Liver (tissue), 9 donors: Measurements from ENCODE around the gene CDK9. TPM values are rescaled to one million over a fixed set of nuclear protein-coding genes. Genes with fewer than 3 reads are reported as not detected.
A peak's percentile ranks its signal among the peaks of the same experiment; 100 is the strongest.

ENCODE experiments used
- DNase-seq: peaks from one replicate; pipeline ENCODE4 v3.0.0-alpha.2; 2017; ENCODE audit warnings: low spot score
- H3K27ac ChIP-seq, 2 donors: one replicate each; pipeline ENCODE4 v1.7.0; 2013; ENCODE audit warnings: inconsistent platforms in 2 of 2, low read length in 2 of 2, control low read depth in 1 of 2, low read depth in 1 of 2, mild to moderate bottlenecking in 1 of 2
- H3K27me3 ChIP-seq, 4 donors: one replicate each; pipeline versions ENCODE4 v1.6.1 to v1.7.0; 2013; ENCODE audit warnings: low read length in 3 of 4, inconsistent platforms in 1 of 4, mild to moderate bottlenecking in 1 of 4, moderate library complexity in 1 of 4; ENCODE audit not compliant: control insufficient read depth in 4 of 4, insufficient read depth in 4 of 4
- H3K36me3 ChIP-seq, 4 donors: one replicate each; pipeline versions ENCODE4 v1.6.1 to v1.7.0; 2013; ENCODE audit warnings: low read length in 3 of 4, mild to moderate bottlenecking in 3 of 4, low read depth in 1 of 4, moderate library complexity in 1 of 4; ENCODE audit not compliant: control insufficient read depth in 4 of 4, insufficient read depth in 3 of 4
- H3K4me1 ChIP-seq, 4 donors: one replicate each; pipeline versions ENCODE4 v1.6.1 to v1.7.0; 2013; ENCODE audit warnings: low read length in 3 of 4, mild to moderate bottlenecking in 3 of 4, moderate library complexity in 1 of 4; ENCODE audit not compliant: control insufficient read depth in 4 of 4, insufficient read depth in 4 of 4
- H3K4me3 ChIP-seq, 3 donors: one replicate each; pipeline versions ENCODE4 v1.6.1 to v1.7.0; 2013; ENCODE audit warnings: low read length in 3 of 3, control low read depth in 1 of 3, low read depth in 1 of 3, mild to moderate bottlenecking in 1 of 3
- H3K9ac ChIP-seq, 2 donors: one replicate each; pipeline ENCODE4 v1.7.0; 2013; ENCODE audit warnings: low read length in 2 of 2, mild to moderate bottlenecking in 2 of 2, moderate library complexity in 2 of 2, control low read depth in 1 of 2, low read depth in 1 of 2
- H3K9me3 ChIP-seq, 4 donors: one replicate each; pipeline versions ENCODE4 v1.6.1 to v1.7.0; 2013; ENCODE audit warnings: low read length in 3 of 4; ENCODE audit not compliant: control insufficient read depth in 4 of 4
- ATF3 ChIP-seq: IDR thresholded peaks from 2 replicates; pipeline ENCODE4 v1.6.1; 2016; ENCODE audit warnings: antibody characterized with exemption
- CTCF ChIP-seq: fragments of 150-350 bp; IDR thresholded peaks from 2 replicates; pipeline ENCODE4 v1.5.1; 2017; ENCODE audit warnings: improper control_type of control experiment, low read depth, low read length; ENCODE audit not compliant: missing input control
- EGR1 ChIP-seq, 2 donors: IDR thresholded peaks; 2 replicates each; pipeline ENCODE4 v1.6.1; 2016 to 2018; ENCODE audit warnings: antibody characterized with exemption in 2 of 2, low read depth in 2 of 2
- FOXA1 ChIP-seq: IDR thresholded peaks from 2 replicates; pipeline ENCODE4 v1.6.1; 2016; ENCODE audit warnings: antibody characterized with exemption
- FOXA2 ChIP-seq: IDR thresholded peaks from 2 replicates; pipeline ENCODE4 v1.6.1; 2016; ENCODE audit warnings: antibody characterized with exemption
- GABPA ChIP-seq, 2 donors: IDR thresholded peaks in 1 of 2; conservative IDR thresholded peaks in 1 of 2; 2 replicates each; pipeline ENCODE4 v1.6.1; 2016; ENCODE audit warnings: antibody characterized with exemption in 2 of 2, mild to moderate bottlenecking in 1 of 2, moderate library complexity in 1 of 2
- HNF4A ChIP-seq, 2 donors: conservative IDR thresholded peaks; 2 replicates each; pipeline ENCODE4 v1.6.1; 2016; ENCODE audit warnings: antibody characterized with exemption in 2 of 2, mild to moderate bottlenecking in 2 of 2
- HNF4G ChIP-seq: IDR thresholded peaks from 2 replicates; pipeline ENCODE4 v1.6.1; 2016; ENCODE audit warnings: antibody characterized with exemption
- JUND ChIP-seq, 2 donors: IDR thresholded peaks; 2 replicates each; pipeline ENCODE4 v1.6.1; 2016; ENCODE audit warnings: antibody characterized with exemption in 2 of 2
- MAX ChIP-seq: IDR thresholded peaks from 2 replicates; pipeline ENCODE4 v1.6.1; 2016; ENCODE audit warnings: antibody characterized with exemption
- NR2F2 ChIP-seq: IDR thresholded peaks from 2 replicates; pipeline ENCODE4 v1.6.1; 2016; ENCODE audit warnings: antibody characterized with exemption
- RAD21 ChIP-seq, 2 donors: IDR thresholded peaks; 2 replicates each; pipeline ENCODE4 v1.6.1; 2016; ENCODE audit warnings: antibody characterized with exemption in 2 of 2, mild to moderate bottlenecking in 2 of 2
- REST ChIP-seq: IDR thresholded peaks from 2 replicates; pipeline ENCODE4 v1.6.1; 2016; ENCODE audit warnings: antibody characterized with exemption, mild to moderate bottlenecking
- RXRA ChIP-seq, 2 donors: IDR thresholded peaks; 2 replicates each; pipeline ENCODE4 v1.6.1; 2017 to 2018; ENCODE audit warnings: antibody characterized with exemption in 2 of 2, mild to moderate bottlenecking in 1 of 2
- SP1 ChIP-seq: IDR thresholded peaks from 2 replicates; pipeline ENCODE4 v1.6.1; 2018; ENCODE audit warnings: antibody characterized with exemption, mild to moderate bottlenecking
- TAF1 ChIP-seq: conservative IDR thresholded peaks from 2 replicates; pipeline ENCODE4 v1.6.1; 2016; ENCODE audit warnings: antibody characterized with exemption, mild to moderate bottlenecking
- YY1 ChIP-seq: IDR thresholded peaks from 2 replicates; pipeline ENCODE4 v1.6.1; 2016; ENCODE audit warnings: antibody characterized with exemption, mild to moderate bottlenecking
- ZBTB33 ChIP-seq: IDR thresholded peaks from 2 replicates; pipeline ENCODE4 v1.6.1; 2016; ENCODE audit warnings: antibody characterized with exemption
- WGBS: extraction: QIAGEN DNeasy Blood & Tissue Kit; methylation state at CpG from one replicate; pipeline ENCODE4 v1.1.7; 2013; 5-methylcytosine and 5-hydroxymethylcytosine counted together
- polyA plus RNA-seq, 2 donors: library from polyadenylated mRNA; stranded (reverse) in 1 of 2; unstranded in 1 of 2; fragments of 200-250 nt in 1 of 2; fragments of >200 nt in 1 of 2; fragmentation: Nextera tagmentation in 1 of 2; extraction: Ambion mirVana in 1 of 2; gene quantifications; one replicate each; pipeline versions ENCODE4 v1.2.1 to v1.2.3, GENCODE V29; 2013 to 2015
- total RNA-seq, 2 donors: library from RNA; depleted of rRNA; stranded (reverse); fragments of >200 nt; gene quantifications; one replicate each; pipeline ENCODE4 v1.2.3, GENCODE V29; 2014
- donor health status: healthy.
- donor health status: healthy.
- donor health status: healthy.
- donor health status: healthy.
- donor health status: healthy.

Gene CDK9
- total and polyA plus RNA-seq, 4 donors: 31.8 to 41.4 (median 36.8) TPM

- H3K9me3 ChIP-seq: no peaks in the 10 kb centered on the region
- peaks cover 3 to 14% (median 9%) of the 10 kb centered on the region in 4 donors for H3K4me1 ChIP-seq
- WGBS: 90% methylated on average over 4 of the region's 4 CpGs
- no peak for DNase-seq
- H3K36me3 ChIP-seq: peaks cover 0 to 20% (median 4%) of the 10 kb centered on the region in 4 donors
- TF ChIP-seq YY1 (no peak), FOXA2 (no peak), GABPA (IDR thresholded peaks at IDR 0.05 in 1 of 2, conservative IDR thresholded peaks at IDR 0.05 in 1 of 2) (no peak), CTCF (no peak), HNF4A (conservative IDR thresholded peaks at IDR 0.05) (no peak), SP1 (no peak)
- H3K9ac ChIP-seq: no peak overlapping the region
- no peaks in the 10 kb centered on the region for H3K27me3 ChIP-seq
- H3K27ac ChIP-seq: no peak overlapping the region
- no peak overlapping the region for H3K4me3 ChIP-seq
Observed at GRCh38 chr9:127822108-127822507, 36.3 kb downstream of the CDK9 start.

- Histone ChIP-seq H3K9me3 (no peaks in the 10 kb centered on the region), H3K4me1 (peaks cover 8 to 21% (median 14%) of the 10 kb centered on the region in 4 donors), H3K4me3 (no peak overlapping the region), H3K36me3 (peaks cover 0 to 4% (median under 1%) of the 10 kb centered on the region in 4 donors), H3K27ac (no peak overlapping the region), H3K27me3 (no peaks in the 10 kb centered on the region), H3K9ac (no peak overlapping the region)
- 36% methylated on average over 42 of the region's 42 CpGs for WGBS
- TF ChIP-seq CTCF (peak; percentile 36), HNF4A (conservative IDR thresholded peaks at IDR 0.05) (peak; percentile 17 to 21), SP1 (no peak), RXRA (IDR thresholded peaks at IDR 0.05) (peak; percentile 69 to 86), TAF1 (no peak), ATF3 (no peak), NR2F2 (peak; percentile 20), ZBTB33 (no peak), HNF4G (no peak), YY1 (peak; percentile 16), RAD21 (IDR thresholded peaks at IDR 0.05) (peak; percentile 6 to 67), GABPA (IDR thresholded peaks at IDR 0.05 in 1 of 2, conservative IDR thresholded peaks at IDR 0.05 in 1 of 2) (no peak), REST (no peak), MAX (no peak), FOXA1 (no peak), EGR1 (IDR thresholded peaks at IDR 0.05; ENCODE audit: low read depth in 2 of 2) (no peak), JUND (IDR thresholded peaks at IDR 0.05) (no peak), FOXA2 (no peak)
- DNase-seq: peak; percentile 79
Observed at GRCh38 chr9:127825319-127826051, 39.7 kb downstream of the CDK9 start.
